Breast epithelium (tissue), 3 donors: ENCODE data around the gene FRMD4A.

Experiments used
- POLR2AphosphoS5 ChIP-seq, 3 donors: sonication (generic); formaldehyde crosslinking; IDR thresholded peaks; one replicate each; pipeline ENCODE4 v1.6.1; 2017; ENCODE audit warnings: antibody characterized with exemption in 3 of 3
- TF ChIP-seq, protein P1 (sequence below), 3 donors: fragments of 450-650 bp; IDR thresholded peaks; one replicate each; pipeline ENCODE4 v1.5.1; 2016 to 2017; ENCODE audit warnings: antibody characterized with exemption in 3 of 3, mild to moderate bottlenecking in 3 of 3, moderate library complexity in 3 of 3

- TF ChIP-seq, protein P1, sequence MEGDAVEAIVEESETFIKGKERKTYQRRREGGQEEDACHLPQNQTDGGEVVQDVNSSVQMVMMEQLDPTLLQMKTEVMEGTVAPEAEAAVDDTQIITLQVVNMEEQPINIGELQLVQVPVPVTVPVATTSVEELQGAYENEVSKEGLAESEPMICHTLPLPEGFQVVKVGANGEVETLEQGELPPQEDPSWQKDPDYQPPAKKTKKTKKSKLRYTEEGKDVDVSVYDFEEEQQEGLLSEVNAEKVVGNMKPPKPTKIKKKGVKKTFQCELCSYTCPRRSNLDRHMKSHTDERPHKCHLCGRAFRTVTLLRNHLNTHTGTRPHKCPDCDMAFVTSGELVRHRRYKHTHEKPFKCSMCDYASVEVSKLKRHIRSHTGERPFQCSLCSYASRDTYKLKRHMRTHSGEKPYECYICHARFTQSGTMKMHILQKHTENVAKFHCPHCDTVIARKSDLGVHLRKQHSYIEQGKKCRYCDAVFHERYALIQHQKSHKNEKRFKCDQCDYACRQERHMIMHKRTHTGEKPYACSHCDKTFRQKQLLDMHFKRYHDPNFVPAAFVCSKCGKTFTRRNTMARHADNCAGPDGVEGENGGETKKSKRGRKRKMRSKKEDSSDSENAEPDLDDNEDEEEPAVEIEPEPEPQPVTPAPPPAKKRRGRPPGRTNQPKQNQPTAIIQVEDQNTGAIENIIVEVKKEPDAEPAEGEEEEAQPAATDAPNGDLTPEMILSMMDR (IDR thresholded peaks at IDR 0.05) = no peak
- no peak for TF ChIP-seq POLR2AphosphoS5 (IDR thresholded peaks at IDR 0.05)
Measured at GRCh38 chr10:14017467-14017866, 313.3 kb downstream of the FRMD4A start.
